ENCODE measurements around the gene THSD7B.

The THSD7B gene

GRCh38 chr2:136801661-136802060 lies 36.3 kb downstream of the THSD7B start:
- no peak for DNase-seq (ENCODE audit: low read depth)
- TF ChIP-seq CTCF (IDR thresholded peaks at IDR 0.05; ENCODE audit: control insufficient read depth, insufficient read depth, low read depth, low read length, missing control alignments), result no peak
- H3K4me3 ChIP-seq (ENCODE audit: control insufficient read depth, low read depth, low read length), result no peak overlapping the region

- no peak for TF ChIP-seq CTCF (IDR thresholded peaks at IDR 0.05; ENCODE audit: control insufficient read depth, insufficient read depth, low read depth, low read length, missing control alignments)
- no peak overlapping the region for H3K4me3 ChIP-seq (ENCODE audit: control insufficient read depth, low read depth, low read length)
- no peak for DNase-seq (ENCODE audit: low read depth)
These were observed 44.7 kb downstream of the THSD7B start for GRCh38 chr2:136809998-136810397.

- DNase-seq (ENCODE audit: low read depth), result no peak
- TF ChIP-seq CTCF (IDR thresholded peaks at IDR 0.05; ENCODE audit: control insufficient read depth, insufficient read depth, low read depth, low read length, missing control alignments), result no peak
- H3K4me3 ChIP-seq (ENCODE audit: control insufficient read depth, low read depth, low read length), result no peak overlapping the region
These were observed 53.5 kb downstream of the THSD7B start for GRCh38 chr2:136818839-136819238.

DNA sequence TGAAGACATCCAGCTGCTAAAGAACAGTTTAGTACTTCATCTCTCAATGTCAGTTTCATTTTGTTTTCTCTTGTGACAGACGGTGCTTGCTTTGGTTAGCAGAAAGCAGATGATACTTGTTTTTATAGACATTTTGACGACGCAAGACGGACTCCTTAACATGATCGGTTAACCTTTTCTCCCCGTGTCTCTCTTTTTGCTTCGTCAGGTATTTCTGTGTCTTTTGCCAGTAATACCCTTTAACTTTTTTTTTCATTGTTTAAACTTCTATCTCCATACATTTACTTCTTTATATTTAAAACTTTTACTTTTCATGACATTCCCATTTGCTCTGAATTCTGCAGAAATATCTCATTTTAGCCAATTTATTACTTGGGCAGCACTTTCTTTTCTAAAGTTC lies 57.9 kb downstream of the THSD7B start:
- H3K4me3 ChIP-seq (ENCODE audit: control insufficient read depth, low read depth, low read length), result no peak overlapping the region
- no peak for TF ChIP-seq CTCF (IDR thresholded peaks at IDR 0.05; ENCODE audit: control insufficient read depth, insufficient read depth, low read depth, low read length, missing control alignments)
- no peak for DNase-seq (ENCODE audit: low read depth)

- DNase-seq (ENCODE audit: low read depth), result no peak
- no peak overlapping the region for H3K4me3 ChIP-seq (ENCODE audit: control insufficient read depth, low read depth, low read length)
- no peak for TF ChIP-seq CTCF (IDR thresholded peaks at IDR 0.05; ENCODE audit: control insufficient read depth, insufficient read depth, low read depth, low read length, missing control alignments)
These were observed 62.8 kb downstream of the THSD7B start for GRCh38 chr2:136828162-136828561.

GRCh38 chr2:136828774-136829173 lies 63.4 kb downstream of the THSD7B start:
- H3K4me3 ChIP-seq (ENCODE audit: control insufficient read depth, low read depth, low read length), result no peak overlapping the region
- no peak for TF ChIP-seq CTCF (IDR thresholded peaks at IDR 0.05; ENCODE audit: control insufficient read depth, insufficient read depth, low read depth, low read length, missing control alignments)
- DNase-seq (ENCODE audit: low read depth), result no peak

DNA sequence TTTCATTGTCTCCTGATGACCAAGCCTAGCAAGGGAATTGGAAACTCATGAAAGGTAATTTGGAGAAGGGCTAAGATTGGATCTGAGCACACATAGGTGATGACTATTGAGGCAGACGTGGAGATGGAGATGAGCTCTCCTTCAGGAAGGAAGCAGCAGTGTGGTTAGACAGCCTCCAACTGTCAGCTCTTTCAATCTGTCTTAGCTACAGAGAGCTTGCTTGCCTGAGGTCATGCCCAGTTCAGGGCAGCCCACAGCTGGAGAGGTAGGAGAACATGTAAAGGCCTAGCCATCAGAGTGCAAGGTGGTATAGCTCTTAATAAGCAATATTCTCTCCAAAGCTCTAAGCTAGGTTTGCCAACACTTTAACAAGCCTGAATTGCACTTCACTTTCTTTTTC lies 79.2 kb downstream of the THSD7B start:
- TF ChIP-seq CTCF (IDR thresholded peaks at IDR 0.05; ENCODE audit: control insufficient read depth, insufficient read depth, low read depth, low read length, missing control alignments), result no peak
- no peak for DNase-seq (ENCODE audit: low read depth)
- no peak overlapping the region for H3K4me3 ChIP-seq (ENCODE audit: control insufficient read depth, low read depth, low read length)

Measured in AG09309 (cell line).